HepG2 (cell line): ENCODE results near the gene G6PC2. TPM values are rescaled to one million over a fixed set of nuclear protein-coding genes. Genes with fewer than 3 reads are reported as not detected.
A peak's percentile ranks its signal among the peaks of the same experiment; 100 is the strongest.

Experiments
- AKAP8 ChIP-seq: sonication (generic); formaldehyde crosslinking; IDR thresholded peaks from 2 replicates; pipeline ENCODE4 v1.5.1; 2020; ENCODE audit warnings: mild to moderate bottlenecking, missing genetic modification reagents
- ATF7 ChIP-seq, 2 experiments: fragments of 450-650 bp in 1 of 2; sonication (generic) in 1 of 2; formaldehyde crosslinking in 1 of 2; IDR thresholded peaks; 2 replicates each; pipeline versions ENCODE4 v1.4.0 to v1.6.1; 2016 to 2020; ENCODE audit warnings: antibody characterized with exemption in 1 of 2, mild to moderate bottlenecking in 1 of 2, missing genetic modification reagents in 1 of 2
- CBX1 ChIP-seq: IDR thresholded peaks from one replicate; pipeline ENCODE4 v1.6.1; 2016; ENCODE audit warnings: antibody characterized with exemption, low read depth
- CC2D1A ChIP-seq: sonication (generic); formaldehyde crosslinking; IDR thresholded peaks from 2 replicates; pipeline ENCODE4 v1.8.1; 2023; ENCODE audit warnings: mild to moderate bottlenecking, missing genetic modification reagents
- DNMT3B ChIP-seq: conservative IDR thresholded peaks from 2 replicates; pipeline ENCODE4 v1.6.1; 2016; ENCODE audit warnings: missing biosample characterization, control low read depth
- DR1 ChIP-seq: sonication (generic); formaldehyde crosslinking; IDR thresholded peaks from 2 replicates; pipeline ENCODE4 v1.8.0; 2021; ENCODE audit warnings: mild to moderate bottlenecking, missing genetic modification reagents, inconsistent platforms
- E2F1 ChIP-seq: sonication (generic); formaldehyde crosslinking; IDR thresholded peaks from 2 replicates; pipeline ENCODE4 v1.5.0; 2020; ENCODE audit warnings: missing genetic modification reagents
- HNF4G ChIP-seq, 2 experiments: sonication (generic) in 1 of 2; formaldehyde crosslinking in 1 of 2; IDR thresholded peaks; 2 replicates each; pipeline versions ENCODE4 v1.4.0 to v1.6.1; 2011 to 2020; ENCODE audit warnings: borderline replicate concordance in 2 of 2, low read depth in 2 of 2, mild to moderate bottlenecking in 2 of 2, low read length in 1 of 2, missing genetic modification reagents in 1 of 2, moderate library complexity in 1 of 2
- HNRNPL ChIP-seq: fragments of 200-400 bp; formaldehyde crosslinking; IDR thresholded peaks from 2 replicates; pipeline ENCODE4 v1.6.1; 2017; ENCODE audit warnings: mild to moderate bottlenecking, low read depth, low read length
- HOMEZ ChIP-seq: IDR thresholded peaks from 2 replicates; pipeline ENCODE4 v1.6.1; 2016; ENCODE audit warnings: low read depth
- NFIB ChIP-seq: sonication (generic); formaldehyde crosslinking; IDR thresholded peaks from 2 replicates; pipeline ENCODE4 v1.9.0; 2021; ENCODE audit warnings: missing genetic modification reagents, mild to moderate bottlenecking, borderline replicate concordance
- PRMT3 ChIP-seq: sonication (generic); formaldehyde crosslinking; IDR thresholded peaks from 2 replicates; pipeline ENCODE4 v1.8.1; 2022; ENCODE audit warnings: low read depth, mild to moderate bottlenecking, moderate library complexity, missing genetic modification reagents, borderline replicate concordance
- REL ChIP-seq: sonication (generic); formaldehyde crosslinking; conservative IDR thresholded peaks from 2 replicates; pipeline ENCODE4 v1.8.0; 2022; ENCODE audit warnings: mild to moderate bottlenecking, missing genetic modification reagents, moderate library complexity
- SIN3A ChIP-seq: IDR thresholded peaks from 2 replicates; pipeline ENCODE4 v1.6.1; 2011; ENCODE audit warnings: low read depth, mild to moderate bottlenecking, control low read depth, low read length, borderline replicate concordance
- SP1 ChIP-seq, 2 experiments: fragments of 450-650 bp in 1 of 2; sonication (generic) in 1 of 2; formaldehyde crosslinking in 1 of 2; IDR thresholded peaks; 2 replicates each; pipeline versions ENCODE4 v1.4.0 to v1.6.1; 2016 to 2020; ENCODE audit warnings: missing genetic modification reagents in 1 of 2
- YEATS2 ChIP-seq: sonication (generic); formaldehyde crosslinking; IDR thresholded peaks from 2 replicates; pipeline ENCODE4 v1.4.0; 2020; ENCODE audit warnings: missing genetic modification reagents, borderline replicate concordance
- ZNF121 ChIP-seq: sonication (generic); formaldehyde crosslinking; IDR thresholded peaks from 2 replicates; pipeline ENCODE4 v1.5.0; 2020; ENCODE audit warnings: mild to moderate bottlenecking, missing genetic modification reagents
- ZNF30 ChIP-seq: sonication (generic); formaldehyde crosslinking; IDR thresholded peaks from 2 replicates; pipeline ENCODE4 v1.5.0; 2020; ENCODE audit warnings: mild to moderate bottlenecking, missing genetic modification reagents
- ZNF33A ChIP-seq: sonication (generic); formaldehyde crosslinking; IDR thresholded peaks from 2 replicates; pipeline ENCODE4 v1.5.1; 2020; ENCODE audit warnings: missing genetic modification reagents, mild to moderate bottlenecking, moderate library complexity, borderline replicate concordance
- ZNF451 ChIP-seq: sonication (generic); formaldehyde crosslinking; IDR thresholded peaks from 2 replicates; pipeline ENCODE4 v1.5.0; 2020; ENCODE audit warnings: mild to moderate bottlenecking, missing genetic modification reagents
- ZNF639 ChIP-seq: conservative IDR thresholded peaks from 2 replicates; pipeline ENCODE4 v1.6.1; 2018; ENCODE audit warnings: missing genetic modification reagents
- ZNF800 ChIP-seq: sonication (generic); formaldehyde crosslinking; IDR thresholded peaks from 2 replicates; pipeline ENCODE4 v1.4.0; 2020; ENCODE audit warnings: missing genetic modification reagents
- ZNF850 ChIP-seq: sonication (generic); formaldehyde crosslinking; conservative IDR thresholded peaks from 2 replicates; pipeline ENCODE4 v1.9.0; 2021; ENCODE audit warnings: mild to moderate bottlenecking, missing genetic modification reagents
- polyA plus RNA-seq, 8 experiments: library from polyadenylated mRNA; depleted of rRNA in 3 of 8; stranded (reverse) in 7 of 8; unstranded in 1 of 8; fragments of >200 nt; fragmentation: Illumina TruSeq in 4 of 8; extraction: Trizol in 4 of 8; gene quantifications; 2 replicates each; pipeline versions ENCODE4 v1.2.1 to v1.2.3, GENCODE V29; 2011 to 2016; ENCODE audit warnings: low read depth in 4 of 8, missing spikeins in 1 of 8, mixed read lengths in 1 of 8; ENCODE audit not compliant: insufficient read depth in 1 of 8
- total RNA-seq, 5 experiments: library from RNA; depleted of rRNA; stranded (reverse); fragments of >200 nt; fragmentation: Illumina TruSeq; extraction: Trizol; gene quantifications; 2 replicates each; pipeline ENCODE4 v1.2.3, GENCODE V29; 2016; ENCODE audit warnings: low read depth in 1 of 5

The G6PC2 gene
- total and polyA plus RNA-seq, 2 of the 13 experiments (the other 11 are each of a cell fraction or from before 2014, with no cell fraction given): not detected

GRCh38 chr2:168890006-168890782, 10.9 kb upstream of the G6PC2 start, which contains the start of gene SPC25 (continued):
- no peak for TF ChIP-seq ZNF800 (CRISPR knock-in tag)
- TF ChIP-seq E2F1 (CRISPR knock-in tag): peak; percentile 100
- no peak for TF ChIP-seq HNF4G (IDR thresholded peaks at IDR 0.05; ENCODE audit: borderline replicate concordance, low read depth, low read length)
- TF ChIP-seq HNF4G (CRISPR knock-in tag; IDR thresholded peaks at IDR 0.05; ENCODE audit: borderline replicate concordance, low read depth): peak; percentile 57; the same call in 1 of the 2 replicates
- TF ChIP-seq NFIB (CRISPR knock-in tag): no peak
- no peak for TF ChIP-seq ZNF451 (CRISPR knock-in tag)
- TF ChIP-seq CC2D1A (CRISPR knock-in tag): no peak
- TF ChIP-seq SP1 (IDR thresholded peaks at IDR 0.05): no peak
- peak; percentile 58; the same call in 1 of the 2 replicates for TF ChIP-seq SP1 (CRISPR knock-in tag; IDR thresholded peaks at IDR 0.05)
- 0 out of 2 replicates have a peak, but pooled peaks have one; percentile 14 for TF ChIP-seq DNMT3B (CRISPR knock-in tag)
- TF ChIP-seq REL: no peak
- TF ChIP-seq PRMT3: no peak
- no peak for TF ChIP-seq ZNF639 (CRISPR knock-in tag)
- peak; percentile 69; the same call in 1 of the 2 replicates for TF ChIP-seq HOMEZ (CRISPR knock-in tag)
- no peak for TF ChIP-seq ZNF121 (CRISPR knock-in tag)
- TF ChIP-seq YEATS2: peak; percentile 88
- TF ChIP-seq CBX1: no peak
- no peak for TF ChIP-seq ATF7 (IDR thresholded peaks at IDR 0.05)
- no peak for TF ChIP-seq ATF7 (CRISPR knock-in tag; IDR thresholded peaks at IDR 0.05)
- no peak for TF ChIP-seq ZNF850 (CRISPR knock-in tag)
- TF ChIP-seq AKAP8 (CRISPR knock-in tag): no peak
- peak; percentile 78; the same call in 1 of the 2 replicates for TF ChIP-seq DR1 (CRISPR knock-in tag)
- no peak for TF ChIP-seq HNRNPL
- TF ChIP-seq ZNF30: no peak
- no peak for TF ChIP-seq ZNF33A (CRISPR knock-in tag)
- peak; percentile 97 for TF ChIP-seq SIN3A
